T47D (cell line): ENCODE results near the gene PRMT5.

ENCODE experiments used
- DNase-seq, 2 experiments: peaks; one replicate each; pipeline versions ENCODE4 v3.0.0 to v3.0.0-alpha.2; 2011 to 2012; ENCODE audit warnings: low read depth in 1 of 2, low spot score in 1 of 2
- JUND ChIP-seq: IDR thresholded peaks from 2 replicates; pipeline ENCODE4 v1.6.1; 2012; ENCODE audit warnings: low read depth
- in situ Hi-C: cut with HindIII; loops from 2 replicates; pipeline ENCODE4 v1.10.0; 2016; ENCODE audit warnings: low sequenced_read_pairs, low pct_unique_long_range_greater_than_20kb

PRMT5 gene

GRCh38 chr14:22886500-22887259 lies 42.5 kb downstream of the PRMT5 start:
- DNase-seq: peak; percentile 57 to 90
- TF ChIP-seq JUND: no peak
- in situ Hi-C loops: no loop called here

DNA sequence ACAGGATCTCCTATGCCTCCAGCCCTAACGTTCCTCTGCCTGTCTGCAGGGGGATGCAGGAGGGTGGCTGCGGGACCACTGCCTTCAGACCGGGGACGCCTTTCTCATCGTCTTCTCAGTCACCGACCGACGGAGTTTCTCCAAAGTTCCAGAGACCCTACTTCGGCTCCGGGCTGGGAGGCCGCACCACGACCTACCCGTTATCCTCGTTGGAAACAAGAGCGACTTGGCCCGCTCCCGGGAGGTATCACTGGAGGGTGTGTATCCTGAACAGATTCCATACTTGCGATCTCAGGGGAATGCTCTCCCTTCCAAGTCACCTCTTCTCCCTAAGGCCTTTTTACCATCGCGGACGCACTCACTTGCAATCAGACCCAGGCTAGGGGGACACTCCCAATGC lies 43.2 kb downstream of the PRMT5 start:
- in situ Hi-C loops: no loop called here
- DNase-seq: no peak
- TF ChIP-seq JUND: no peak

GRCh38 chr14:22884738-22885523 lies 44.2 kb downstream of the PRMT5 start:
- no peak for TF ChIP-seq JUND

DNA sequence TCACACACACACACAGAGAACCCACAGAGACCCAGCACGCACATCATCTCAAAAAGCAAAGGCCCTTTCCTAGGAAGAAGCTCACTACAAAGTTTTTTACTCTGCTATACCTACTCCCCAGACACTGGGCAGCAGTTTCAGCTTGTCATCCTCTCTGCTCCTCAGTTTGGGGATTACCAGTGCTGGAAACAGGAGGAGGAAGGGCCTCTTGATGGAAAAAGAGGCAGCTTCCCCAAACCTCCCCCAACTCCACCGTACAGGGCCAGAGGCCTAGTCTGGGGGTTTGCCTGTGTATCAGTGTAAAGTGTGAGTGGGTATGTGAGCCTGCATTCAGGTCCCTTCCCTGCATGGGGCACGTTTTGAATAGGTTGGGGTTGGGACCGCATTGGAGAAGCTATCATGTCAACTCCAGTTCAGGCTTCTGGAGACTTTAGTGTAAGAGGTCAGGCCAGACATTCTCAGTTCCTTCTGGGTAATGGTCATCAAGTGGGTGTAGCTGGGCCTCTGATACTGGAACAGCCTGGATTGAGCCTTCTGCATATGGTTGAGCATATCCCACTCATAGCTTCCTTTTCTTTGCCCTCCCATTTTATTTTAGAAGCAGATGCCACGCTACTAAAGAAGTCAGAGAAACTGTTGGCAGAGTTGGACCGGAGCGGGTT lies 45.0 kb downstream of the PRMT5 start:
- in situ Hi-C loops: no loop called here
- no peak for DNase-seq
- no peak for TF ChIP-seq JUND

More at GRCh38 chr14:22884738-22885523, 44.2 kb downstream of the PRMT5 start:
- in situ Hi-C loops: no loop called here
- DNase-seq: no peak

GRCh38 chr14:22883173-22883976 lies 45.8 kb downstream of the PRMT5 start, which contains the start of gene REM2:
REM2 (plus strand) TSS chr14:22883222; CDS start chr14:22883288, 66 bp downstream.
- DNase-seq: no peak
- in situ Hi-C loops: no loop called here
- TF ChIP-seq JUND: no peak

DNA sequence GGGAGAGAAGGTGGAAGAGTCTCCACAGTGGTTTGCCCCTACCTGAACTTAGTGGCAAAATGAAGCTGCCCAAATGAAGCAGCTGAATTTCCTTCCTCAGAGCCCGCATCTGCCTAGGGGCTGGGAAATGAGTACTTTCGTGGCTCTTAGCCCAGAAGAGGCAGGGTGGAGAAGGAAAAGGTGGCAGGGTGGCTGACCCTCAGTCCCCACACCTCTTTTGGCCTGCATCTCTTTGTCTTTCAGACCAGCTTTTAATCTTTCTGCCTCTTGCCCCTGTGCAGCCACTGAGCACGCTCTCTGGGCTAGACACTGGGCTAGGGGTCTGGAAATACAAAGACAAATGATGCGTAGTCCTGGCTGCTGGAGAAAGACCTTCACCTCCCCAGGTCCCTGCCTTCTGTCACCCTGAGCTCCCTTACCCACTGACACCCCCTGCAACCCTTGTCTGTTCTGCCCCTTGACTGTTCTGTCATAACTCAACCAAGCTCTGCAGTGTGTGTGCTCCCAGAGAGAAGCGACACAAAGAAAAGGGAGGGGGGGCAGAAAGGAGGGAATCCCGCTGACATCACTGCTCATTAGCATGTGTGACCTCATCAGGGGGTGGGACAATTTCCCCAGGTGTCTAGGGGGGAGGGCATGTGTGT lies 46.5 kb downstream of the PRMT5 start:
- in situ Hi-C loops: no loop called here
- DNase-seq: peak; percentile 46 to 92

DNA sequence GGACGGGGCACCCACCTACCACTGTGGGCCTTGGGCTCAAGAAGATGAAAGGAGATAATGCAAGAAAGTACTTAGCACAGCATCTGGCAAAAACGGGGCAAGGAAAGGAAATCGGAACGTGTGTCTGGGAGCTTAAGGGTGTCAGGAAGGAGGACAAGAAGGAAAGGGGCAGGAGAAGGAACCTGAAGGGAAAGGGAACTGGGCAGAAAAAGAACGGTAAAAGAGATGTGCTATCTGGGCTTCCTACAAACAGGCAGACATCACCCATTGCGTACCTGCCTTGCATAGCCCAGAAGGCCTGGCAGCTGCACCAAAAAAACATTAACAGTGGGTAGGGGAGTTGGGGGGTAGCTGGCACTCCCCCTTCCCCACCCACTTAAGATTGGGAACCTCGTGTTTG lies 47.1 kb downstream of the PRMT5 start:
- DNase-seq: no peak
- no peak for TF ChIP-seq JUND
- in situ Hi-C loops: no loop called here

More for the DNA sequence above, 46.5 kb downstream of the PRMT5 start:
- TF ChIP-seq JUND: no peak

GRCh38 chr14:22878271-22879246 lies 50.6 kb downstream of the PRMT5 start:
- no peak for TF ChIP-seq JUND
- in situ Hi-C loops: no loop called here
- DNase-seq: no peak

DNA sequence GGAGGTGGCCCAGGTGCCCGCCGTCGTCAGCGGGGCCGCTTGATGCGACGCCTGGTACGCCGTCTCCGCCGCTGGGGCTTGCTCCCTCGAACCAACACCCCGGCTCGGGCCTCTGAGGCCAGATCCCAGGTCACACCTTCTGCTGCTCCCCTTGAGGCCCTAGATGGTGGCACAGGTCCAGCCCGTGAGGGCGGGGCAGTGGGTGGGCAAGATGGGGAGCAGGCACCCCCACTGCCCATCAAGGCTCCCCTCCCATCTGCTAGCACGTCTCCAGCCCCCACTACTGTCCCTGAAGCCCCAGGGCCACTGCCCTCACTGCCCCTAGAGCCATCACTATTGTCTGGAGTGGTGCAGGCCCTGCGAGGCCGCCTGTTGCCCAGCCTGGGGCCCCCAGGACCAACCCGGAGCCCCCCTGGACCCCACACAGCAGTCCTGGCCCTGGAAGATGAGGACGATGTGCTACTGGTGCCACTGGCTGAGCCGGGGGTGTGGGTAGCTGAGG lies 52.1 kb downstream of the PRMT5 start:
- no peak for TF ChIP-seq JUND
- in situ Hi-C loops: no loop called here
- no peak for DNase-seq

- TF ChIP-seq JUND: no peak
- no peak for DNase-seq
- in situ Hi-C loops: no loop called here
These were observed 53.3 kb downstream of the PRMT5 start for GRCh38 chr14:22875748-22876319.
